Astrocyte (in vitro differentiated cells and primary cell): ENCODE results near the gene DLX1. TPM values are rescaled to one million over a fixed set of nuclear protein-coding genes. Genes with fewer than 3 reads are reported as not detected.

ENCODE experiments used
- DNase-seq: peaks from one replicate; pipeline ENCODE4 v3.0.0-alpha.2; 2010; ENCODE audit warnings: low read depth
- FAIRE-seq: peaks from 2 replicates; lab custom pipeline; 2011; peaks lifted over from hg19 to GRCh38; lab: Jason Lieb, UNC
- H2AFZ ChIP-seq: 2 replicates; pipeline ENCODE4 v1.6.0; 2012; ENCODE audit warnings: low read depth, low read length, inconsistent platforms
- H3K27ac ChIP-seq: 2 replicates; pipeline ENCODE4 v1.5.1; 2011; ENCODE audit warnings: low read depth, low read length, inconsistent platforms
- H3K27me3 ChIP-seq: 2 replicates; pipeline ENCODE4 v1.6.0; 2011; ENCODE audit warnings: low read length, inconsistent platforms; ENCODE audit not compliant: insufficient read depth
- H3K36me3 ChIP-seq: 2 replicates; pipeline ENCODE4 v1.5.1; 2011; ENCODE audit warnings: low read length, inconsistent platforms; ENCODE audit not compliant: insufficient read depth
- H3K4me1 ChIP-seq: 2 replicates; pipeline ENCODE4 v1.5.1; 2011; ENCODE audit warnings: low read length, inconsistent platforms; ENCODE audit not compliant: insufficient read depth
- H3K4me2 ChIP-seq: 2 replicates; pipeline ENCODE4 v1.6.0; 2012; ENCODE audit warnings: low read length, inconsistent platforms
- H3K4me3 ChIP-seq: 2 replicates; pipeline ENCODE4 v1.5.1; 2011; ENCODE audit warnings: low read depth, mild to moderate bottlenecking, low read length, inconsistent platforms; ENCODE audit not compliant: insufficient read depth
- H3K79me2 ChIP-seq: 2 replicates; pipeline ENCODE4 v1.6.0; 2012; ENCODE audit warnings: mild to moderate bottlenecking, low read length, inconsistent platforms; ENCODE audit not compliant: insufficient read depth
- H3K9ac ChIP-seq: 2 replicates; pipeline ENCODE4 v1.6.0; 2012; ENCODE audit warnings: mild to moderate bottlenecking, low read length, inconsistent platforms
- H3K9me3 ChIP-seq: 2 replicates; pipeline ENCODE4 v1.5.1; 2012; ENCODE audit warnings: low read depth, mild to moderate bottlenecking, low read length, inconsistent platforms; ENCODE audit not compliant: insufficient read depth
- H4K20me1 ChIP-seq: 2 replicates; pipeline ENCODE4 v1.6.0; 2012; ENCODE audit warnings: low read length, inconsistent platforms; ENCODE audit not compliant: insufficient read depth
- H3K27ac Mint-ChIP-seq: one replicate; pipeline ENCODE4 v1.8.0; 2021; ENCODE audit warnings: mild to moderate bottlenecking, mixed read lengths; ENCODE audit not compliant: unreplicated experiment
- H3K27me3 Mint-ChIP-seq: one replicate; pipeline ENCODE4 v1.8.0; 2021; ENCODE audit warnings: low read depth, mixed read lengths; ENCODE audit not compliant: unreplicated experiment
- H3K36me3 Mint-ChIP-seq: one replicate; pipeline ENCODE4 v1.8.0; 2021; ENCODE audit warnings: low read depth, mixed read lengths; ENCODE audit not compliant: unreplicated experiment
- H3K4me1 Mint-ChIP-seq: one replicate; pipeline ENCODE4 v1.8.0; 2021; ENCODE audit warnings: low read depth, mixed read lengths; ENCODE audit not compliant: unreplicated experiment
- H3K4me3 Mint-ChIP-seq: one replicate; pipeline ENCODE4 v1.8.0; 2021; ENCODE audit warnings: mild to moderate bottlenecking, moderate library complexity, mixed read lengths; ENCODE audit not compliant: unreplicated experiment
- H3K9me3 Mint-ChIP-seq: one replicate; pipeline ENCODE4 v1.8.0; 2021; ENCODE audit warnings: mild to moderate bottlenecking, mixed read lengths; ENCODE audit not compliant: unreplicated experiment
- CTCF ChIP-seq: IDR thresholded peaks from 2 replicates; pipeline ENCODE4 v1.5.1; 2011; ENCODE audit warnings: low read depth, mild to moderate bottlenecking, inconsistent platforms, low read length, moderate library complexity; ENCODE audit not compliant: insufficient read depth
- EZH2 ChIP-seq: IDR thresholded peaks from 2 replicates; pipeline ENCODE4 v1.6.1; 2012; ENCODE audit warnings: mild to moderate bottlenecking, low read length, inconsistent platforms; ENCODE audit not compliant: insufficient read depth
- total RNA-seq: library from RNA; stranded (reverse); gene quantifications from 2 replicates; pipeline ENCODE4 v1.2.1, GENCODE V29; 2021

DLX1 gene
- total RNA-seq, 1 donor from 2014 or later = 0.27 TPM

- Histone ChIP-seq H3K27ac (no peak overlapping the region), H3K4me2 (no peak overlapping the region), H3K4me1 (peaks cover 17% of the 10 kb centered on the region), H3K79me2 (no peaks in the 10 kb centered on the region), H2AFZ (no peak overlapping the region), H3K9ac (no peak overlapping the region), H3K9me3 (peaks cover 6% of the 10 kb centered on the region), H3K4me3 (no peak overlapping the region), H3K27me3 (peaks cover 80% of the 10 kb centered on the region), H4K20me1 (peaks cover 25% of the 10 kb centered on the region), H3K36me3 (no peaks in the 10 kb centered on the region)
- DNase-seq (no peak), FAIRE-seq (no peak)
- TF ChIP-seq CTCF = no peak
- peak; percentile 31 for TF ChIP-seq EZH2
- peaks cover 14% of the 10 kb centered on the region for H3K9me3 Mint-ChIP-seq
- H3K4me1 Mint-ChIP-seq = peaks cover 11% of the 10 kb centered on the region
- peaks cover 71% of the 10 kb centered on the region for H3K27me3 Mint-ChIP-seq
- no peak overlapping the region for H3K27ac Mint-ChIP-seq
- peaks cover 2% of the 10 kb centered on the region for H3K36me3 Mint-ChIP-seq
- H3K4me3 Mint-ChIP-seq = no peak overlapping the region
Observed at GRCh38 chr2:172091761-172092566, 6.7 kb downstream of the DLX1 start.

DNA sequence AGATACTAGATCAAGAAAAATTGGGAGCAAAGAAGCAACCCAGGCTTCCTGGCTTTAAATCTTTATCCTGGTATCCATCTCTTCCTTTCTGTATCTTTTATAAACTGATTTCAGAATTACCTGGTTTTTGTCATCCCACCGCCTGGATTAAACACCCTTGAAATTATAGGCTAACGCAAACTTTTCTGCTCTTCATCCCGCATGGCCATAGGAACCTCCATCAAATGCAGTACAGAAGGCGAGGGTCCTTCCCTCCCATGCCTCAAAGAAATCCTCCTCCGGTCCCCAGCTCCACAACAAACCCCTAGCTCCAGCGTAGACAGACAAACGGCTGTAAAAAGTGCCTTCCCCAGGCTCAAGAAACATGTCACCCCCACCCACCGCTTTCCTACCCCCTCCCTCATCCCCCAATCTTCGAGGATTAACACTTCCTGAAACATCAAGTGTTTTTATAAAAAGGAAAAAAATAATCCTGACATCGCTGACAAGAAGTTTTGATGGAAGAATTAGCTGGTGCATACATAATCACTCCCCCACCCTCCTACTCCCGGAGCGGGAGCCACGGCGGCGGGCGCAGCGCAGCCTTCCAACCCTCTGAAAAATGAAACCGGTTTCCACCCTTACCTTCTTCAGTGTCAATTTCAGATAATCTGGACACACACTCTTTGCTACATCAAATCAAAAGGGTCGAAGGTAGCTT, 7.6 kb downstream of the DLX1 start:
- Histone ChIP-seq H2AFZ (no peak overlapping the region), H3K27ac (no peak overlapping the region), H3K4me1 (peaks cover 26% of the 10 kb centered on the region), H3K27me3 (peaks cover 71% of the 10 kb centered on the region), H3K36me3 (no peaks in the 10 kb centered on the region), H3K9me3 (peaks cover 6% of the 10 kb centered on the region), H3K4me2 (no peak overlapping the region), H3K79me2 (no peaks in the 10 kb centered on the region), H3K9ac (no peak overlapping the region), H3K4me3 (no peak overlapping the region), H4K20me1 (peaks cover 24% of the 10 kb centered on the region)
- no peak overlapping the region for H3K27ac Mint-ChIP-seq
- H3K9me3 Mint-ChIP-seq = peaks cover 9% of the 10 kb centered on the region
- peaks cover 62% of the 10 kb centered on the region for H3K27me3 Mint-ChIP-seq
- H3K36me3 Mint-ChIP-seq = no peaks in the 10 kb centered on the region
- peaks cover 15% of the 10 kb centered on the region for H3K4me1 Mint-ChIP-seq
- DNase-seq (no peak), FAIRE-seq (no peak)
- TF ChIP-seq CTCF = no peak
- no peak for TF ChIP-seq EZH2
- H3K4me3 Mint-ChIP-seq = no peak overlapping the region
